DND-41 (cell line): ENCODE data around the gene DRAP1.
A peak's percentile ranks its signal among the peaks of the same experiment; 100 is the strongest.

Source experiments
- ATAC-seq: fragments of 200-7000 bp; cut with Tn5 transposase; 3 replicates; pipeline ENCODE4 v1.9.1; 2021; ENCODE audit warnings: low read depth; ENCODE audit not compliant: insufficient read depth
- DNase-seq: peaks from one replicate; pipeline ENCODE4 v3.0.0-alpha.2; 2020
- H2AFZ ChIP-seq: 2 replicates; pipeline ENCODE4 v1.6.0; 2012; ENCODE audit warnings: low read depth, low read length
- H3K27ac ChIP-seq: 2 replicates; pipeline ENCODE4 v1.5.1; 2012; ENCODE audit warnings: low read length, inconsistent platforms
- H3K27me3 ChIP-seq: fragments of 200-600 bp; sonication (generic); 2 replicates; pipeline ENCODE4 v1.6.0; 2012; ENCODE audit warnings: low read length, mild to moderate bottlenecking, inconsistent platforms; ENCODE audit not compliant: insufficient read depth, poor library complexity
- H3K36me3 ChIP-seq: 2 replicates; pipeline ENCODE4 v1.5.1; 2012; ENCODE audit warnings: low read length, inconsistent platforms; ENCODE audit not compliant: insufficient read depth
- H3K4me1 ChIP-seq: 2 replicates; pipeline ENCODE4 v1.5.1; 2012; ENCODE audit warnings: mild to moderate bottlenecking, low read length; ENCODE audit not compliant: insufficient read depth
- H3K4me2 ChIP-seq: 2 replicates; pipeline ENCODE4 v1.6.0; 2012; ENCODE audit warnings: mild to moderate bottlenecking, moderate library complexity, low read length, inconsistent platforms; ENCODE audit not compliant: insufficient read depth
- H3K4me3 ChIP-seq, 2 experiments: fragments of 200-600 bp in 1 of 2; shearing (Covaris generic) in 1 of 2; 2 replicates each; pipeline ENCODE4 v1.5.1; 2012 to 2016; ENCODE audit warnings: inconsistent platforms in 2 of 2, low read length in 2 of 2, mild to moderate bottlenecking in 2 of 2, low read depth in 1 of 2, moderate library complexity in 1 of 2
- H3K79me2 ChIP-seq: 2 replicates; pipeline ENCODE4 v1.6.0; 2012; ENCODE audit warnings: low read length, inconsistent platforms; ENCODE audit not compliant: insufficient read depth
- H3K9ac ChIP-seq: 2 replicates; pipeline ENCODE4 v1.6.0; 2012; ENCODE audit warnings: low read depth, mild to moderate bottlenecking, inconsistent platforms, low read length, moderate library complexity
- H3K9me3 ChIP-seq: 2 replicates; pipeline ENCODE4 v1.5.1; 2012; ENCODE audit warnings: low read length, moderate library complexity, mild to moderate bottlenecking, inconsistent platforms; ENCODE audit not compliant: insufficient read depth, severe bottlenecking
- H4K20me1 ChIP-seq: 2 replicates; pipeline ENCODE4 v1.6.0; 2012; ENCODE audit warnings: low read length; ENCODE audit not compliant: insufficient read depth
- CTCF ChIP-seq: IDR thresholded peaks from 2 replicates; pipeline ENCODE4 v1.5.1; 2012; ENCODE audit warnings: borderline replicate concordance, low read length, moderate library complexity, mild to moderate bottlenecking; ENCODE audit not compliant: poor library complexity, severe bottlenecking; ENCODE audit errors: extremely low read depth
- EZH2 ChIP-seq: IDR thresholded peaks from 3 replicates; pipeline ENCODE4 v1.6.1; 2012; ENCODE audit warnings: borderline replicate concordance, low read depth, mild to moderate bottlenecking, moderate library complexity, low read length, inconsistent platforms; ENCODE audit not compliant: severe bottlenecking

Gene DRAP1

GRCh38 chr11:65886826-65887722 lies 32.2 kb upstream of the DRAP1 start:
- Histone ChIP-seq H3K9me3 (no peaks in the 10 kb centered on the region), H3K36me3 (peaks cover 56% of the 10 kb centered on the region), H3K4me3 (peak overlapping the region; percentile 42 to 71; a peak in 3 of 4 replicates), H3K4me2 (peak overlapping the region; percentile 96), H3K79me2 (peaks cover 34% of the 10 kb centered on the region), H2AFZ (no peak overlapping the region), H4K20me1 (peaks cover 24% of the 10 kb centered on the region), H3K27ac (peak overlapping the region; percentile 83), H3K27me3 (no peaks in the 10 kb centered on the region), H3K9ac (peak overlapping the region; percentile 75), H3K4me1 (peaks cover 70% of the 10 kb centered on the region)
- TF ChIP-seq EZH2 (no peak), CTCF (no peak)
- no peak for DNase-seq
- ATAC-seq, result no peak

DNA sequence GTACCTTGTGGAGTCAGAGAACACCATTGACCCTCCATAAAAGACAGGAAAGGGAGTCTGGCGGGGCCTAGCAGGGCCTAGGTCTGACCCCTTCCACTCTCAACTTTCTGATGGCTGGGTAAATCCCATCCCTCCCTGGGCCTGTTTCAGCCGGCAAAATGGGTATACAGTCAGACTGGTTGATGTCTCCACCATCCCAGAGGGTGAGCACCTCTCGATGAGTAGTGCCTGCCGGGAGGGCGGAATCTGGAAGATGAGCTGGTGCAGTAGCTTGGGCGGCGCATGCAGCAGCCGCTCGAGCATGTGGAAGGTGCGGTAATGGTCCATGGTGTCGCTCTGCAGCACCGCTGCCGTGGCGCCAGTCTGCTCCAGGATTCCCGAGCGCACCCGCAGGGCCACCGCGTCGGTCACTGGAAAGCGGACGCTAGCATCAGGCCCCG lies 31.5 kb upstream of the DRAP1 start:
- peaks cover 77% of the 10 kb centered on the region for H3K4me1 ChIP-seq
- H2AFZ ChIP-seq, result peak overlapping the region; percentile 95
- H3K27me3 ChIP-seq, result no peaks in the 10 kb centered on the region
- H3K27ac ChIP-seq, result peak overlapping the region; percentile 83
- H3K9me3 ChIP-seq, result no peaks in the 10 kb centered on the region
- peak overlapping the region; percentile 42 to 71 for H3K4me3 ChIP-seq
- DNase-seq (peak; percentile 32), ATAC-seq (no peak)
- peak overlapping the region; percentile 75 for H3K9ac ChIP-seq
- peaks cover 34% of the 10 kb centered on the region for H3K79me2 ChIP-seq
- TF ChIP-seq EZH2 (no peak), CTCF (no peak)
- H4K20me1 ChIP-seq, result peaks cover 30% of the 10 kb centered on the region
- peaks cover 49% of the 10 kb centered on the region for H3K36me3 ChIP-seq
- H3K4me2 ChIP-seq, result peak overlapping the region; percentile 96

GRCh38 chr11:65888163-65888814 lies 30.9 kb upstream of the DRAP1 start, which contains the start of gene FIBP:
TSS of gene FIBP (minus strand) at chr11:65888471. CDS start at chr11:65888418, 53 bp downstream.
- Histone ChIP-seq H3K4me2 (peak within 1 kb of the TSS; percentile 96), H3K27ac (peak within 1 kb of the TSS; percentile 85), H2AFZ (peak within 1 kb of the TSS; percentile 95), H4K20me1 (peaks cover 32% of the 10 kb centered on the region), H3K79me2 (peaks cover 34% of the 10 kb centered on the region), H3K4me3 (peak within 1 kb of the TSS; percentile 42 to 71), H3K27me3 (no peaks in the 10 kb centered on the region), H3K36me3 (peaks cover 44% of the 10 kb centered on the region), H3K9ac (peak within 1 kb of the TSS; percentile 75), H3K4me1 (peaks cover 81% of the 10 kb centered on the region), H3K9me3 (no peaks in the 10 kb centered on the region)
- peak; percentile 98 for DNase-seq
- TF ChIP-seq EZH2 (no peak), CTCF (peak; percentile 86)
- ATAC-seq, result peak; percentile 74
